Stimulated activated CD4-positive, alpha-beta T cell treated with anti-CD3 and anti-CD28 coated beads, Interleukin-2, amount 100 ng/mL, for 24 hours (primary cell): Measurements from ENCODE around the gene YRDC.

Source experiments
- DNase-seq, 2 donors: peaks; one replicate each; pipeline ENCODE4 v3.0.0-alpha.2; 2020

The YRDC gene, protein sequence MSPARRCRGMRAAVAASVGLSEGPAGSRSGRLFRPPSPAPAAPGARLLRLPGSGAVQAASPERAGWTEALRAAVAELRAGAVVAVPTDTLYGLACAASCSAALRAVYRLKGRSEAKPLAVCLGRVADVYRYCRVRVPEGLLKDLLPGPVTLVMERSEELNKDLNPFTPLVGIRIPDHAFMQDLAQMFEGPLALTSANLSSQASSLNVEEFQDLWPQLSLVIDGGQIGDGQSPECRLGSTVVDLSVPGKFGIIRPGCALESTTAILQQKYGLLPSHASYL

DNA sequence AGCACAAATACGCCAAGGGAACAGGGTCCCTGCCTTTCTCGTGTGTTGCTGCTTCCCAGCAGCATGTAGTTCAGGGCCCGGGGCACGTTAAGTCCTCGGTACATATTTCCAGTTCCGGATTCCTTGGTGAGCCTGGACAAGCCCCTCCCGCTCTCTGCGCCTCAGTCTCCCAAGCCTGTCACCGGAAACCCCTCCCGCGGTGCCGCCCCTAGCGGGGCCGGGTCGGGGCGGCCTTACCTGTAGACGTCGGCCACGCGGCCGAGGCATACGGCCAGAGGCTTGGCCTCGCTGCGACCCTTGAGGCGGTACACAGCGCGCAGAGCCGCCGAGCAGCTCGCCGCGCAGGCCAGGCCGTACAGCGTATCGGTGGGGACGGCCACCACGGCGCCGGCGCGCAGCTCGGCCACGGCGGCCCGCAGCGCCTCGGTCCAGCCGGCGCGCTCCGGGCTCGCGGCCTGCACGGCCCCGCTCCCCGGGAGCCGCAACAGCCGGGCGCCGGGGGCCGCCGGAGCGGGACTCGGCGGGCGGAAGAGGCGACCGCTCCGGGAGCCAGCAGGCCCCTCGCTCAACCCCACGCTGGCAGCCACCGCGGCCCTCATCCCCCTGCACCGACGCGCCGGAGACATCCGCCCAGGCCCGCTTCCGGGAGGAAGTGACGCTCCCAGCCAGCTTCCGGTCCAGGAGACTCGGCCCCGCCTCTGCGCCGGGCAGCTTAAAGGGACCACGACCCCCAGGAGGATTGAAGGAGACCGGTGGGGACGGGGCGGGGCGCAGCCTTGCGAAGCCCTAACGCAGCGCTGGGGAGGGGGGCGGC, at the start of gene YRDC, which contains the start of gene C1orf122:
YRDC (minus strand) TSS at position 654 of the 814 bp plus-strand sequence; CDS start at position 626, 28 bp downstream.
C1orf122 (plus strand) TSS at position 236 of the 814 bp plus-strand sequence. CDS start 615 bp downstream, outside the sequence.
- peak; percentile 95 to 96 for DNase-seq

DNA sequence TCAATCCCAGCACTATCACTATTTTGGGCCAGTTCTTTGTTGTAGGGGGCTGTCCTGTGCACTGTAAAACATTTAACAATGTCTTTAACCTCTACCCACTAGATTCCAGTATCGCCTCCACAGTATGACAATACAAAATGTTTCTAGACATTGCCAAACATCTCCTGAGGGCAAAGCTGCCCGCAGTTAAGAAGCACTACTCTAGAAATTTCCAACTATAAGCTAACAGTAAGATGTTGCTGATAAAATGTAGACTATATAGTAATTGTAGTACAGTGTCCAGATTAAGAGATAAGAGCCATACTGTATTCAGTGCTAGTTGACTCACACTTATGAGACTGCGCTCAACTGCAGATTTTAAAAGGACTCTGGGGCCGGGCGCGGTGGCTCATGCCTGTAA, 46.4 kb upstream of the YRDC start:
- DNase-seq = no peak

- no peak for DNase-seq
Measured at GRCh38 chr1:37853157-37853556, 45.1 kb upstream of the YRDC start.

DNA sequence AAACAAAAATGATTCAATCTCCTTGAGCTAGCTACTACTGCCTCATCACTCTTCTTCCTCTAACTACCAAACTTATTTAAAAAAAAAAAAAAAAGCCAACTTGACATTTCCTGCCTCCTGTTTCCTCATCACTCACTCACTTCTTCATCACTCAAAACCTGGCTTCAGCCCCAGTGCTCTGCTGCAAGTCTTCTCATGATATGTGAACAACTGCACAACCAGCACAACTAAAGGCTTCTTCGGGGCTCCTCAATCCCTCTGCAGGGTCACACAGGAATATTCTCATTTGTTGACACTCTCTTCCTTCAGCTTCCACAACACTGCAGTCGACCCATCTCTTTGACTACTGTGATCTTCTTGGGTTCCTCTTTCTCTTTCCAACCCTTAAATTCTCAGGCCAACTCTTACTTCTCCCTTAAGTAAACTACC, 43.8 kb upstream of the YRDC start:
- no peak for DNase-seq

- no peak for DNase-seq
Measured at GRCh38 chr1:37851262-37851661, 43.3 kb upstream of the YRDC start.

DNA sequence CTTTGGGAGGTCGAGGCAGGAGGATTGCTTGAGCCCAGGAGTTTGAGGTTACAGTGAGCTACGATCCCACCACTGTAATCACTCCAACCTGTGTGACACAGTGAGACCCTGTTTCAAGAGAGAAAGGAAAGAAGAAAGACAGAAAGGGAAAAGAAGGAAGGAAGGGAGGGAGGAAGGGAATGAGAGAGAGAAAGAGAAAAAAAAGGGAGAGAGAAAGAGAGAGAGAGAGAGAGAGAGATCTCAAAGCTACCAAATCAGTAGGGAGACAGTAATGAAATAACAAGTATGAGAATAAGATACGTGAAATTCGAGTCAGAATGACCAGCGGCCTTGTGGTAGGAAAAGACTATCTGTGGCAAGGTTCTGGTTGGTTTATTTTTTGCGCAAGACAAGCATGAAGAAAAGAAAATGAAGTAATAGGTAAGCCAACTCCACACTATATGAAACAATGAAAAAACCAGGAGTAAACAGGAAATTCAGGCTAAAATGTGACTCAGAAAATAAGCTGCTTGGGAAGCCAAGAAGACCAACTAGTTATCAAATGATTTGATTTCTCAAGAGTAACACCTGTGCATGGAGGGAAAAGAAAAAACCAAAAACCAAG, 42.4 kb upstream of the YRDC start:
- DNase-seq = no peak

- no peak for DNase-seq
Measured at GRCh38 chr1:37849480-37849879, 41.5 kb upstream of the YRDC start.

- DNase-seq = no peak
Measured at GRCh38 chr1:37846647-37847339, 38.8 kb upstream of the YRDC start.

GRCh38 chr1:37845786-37846185, 37.8 kb upstream of the YRDC start:
- DNase-seq = no peak

DNA sequence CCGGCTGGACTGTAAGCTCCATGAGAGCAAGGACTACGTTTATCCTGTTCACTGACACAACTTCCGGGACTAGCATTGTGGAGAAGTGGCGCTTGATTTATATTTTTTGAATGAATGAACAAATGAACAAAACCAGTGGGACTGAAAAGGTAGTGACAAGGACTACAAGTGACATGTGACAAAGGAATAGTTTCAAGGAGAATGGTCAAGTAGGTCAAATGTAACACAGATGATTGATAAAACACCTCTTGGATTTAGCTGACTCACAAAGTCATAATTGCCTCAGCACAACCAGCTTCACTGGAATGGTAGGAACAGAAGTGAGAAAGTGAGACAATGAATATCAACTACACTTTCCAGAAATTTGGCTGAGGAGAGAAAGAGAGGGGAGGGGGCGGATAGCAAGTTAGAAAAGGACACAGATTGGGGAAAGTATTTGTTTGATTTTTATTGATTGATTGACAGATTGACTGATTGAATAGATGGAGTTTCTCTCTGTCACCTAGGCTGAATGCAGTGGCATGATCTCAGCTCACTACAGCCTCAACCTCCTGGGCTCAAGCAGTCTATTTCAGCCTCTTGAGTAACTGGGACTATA, 37.1 kb upstream of the YRDC start:
- DNase-seq = no peak

- DNase-seq = no peak
Measured at GRCh38 chr1:37844536-37844935, 36.5 kb upstream of the YRDC start.

DNA sequence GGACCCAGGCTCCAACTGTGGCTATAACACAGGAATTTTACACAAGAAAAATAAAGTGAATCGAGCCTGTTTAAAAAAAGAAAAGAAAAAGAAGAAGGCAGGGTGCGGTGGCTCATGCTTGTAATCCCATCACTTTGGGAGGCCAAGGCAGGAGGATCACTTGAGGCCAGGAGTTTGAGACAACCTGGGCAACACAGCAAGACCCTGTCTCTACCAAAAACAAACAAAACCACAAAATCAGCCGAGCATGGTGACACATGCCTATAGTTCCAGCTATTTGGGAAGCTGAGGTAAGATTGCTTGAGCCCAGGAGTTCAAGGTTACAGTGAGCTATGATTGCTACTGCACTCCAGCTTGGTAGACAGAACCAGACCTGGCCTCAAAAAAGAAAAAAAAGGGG, 33.6 kb upstream of the YRDC start:
- DNase-seq = no peak

- no peak for DNase-seq
Measured at GRCh38 chr1:37840711-37841110, 32.7 kb upstream of the YRDC start.

DNA sequence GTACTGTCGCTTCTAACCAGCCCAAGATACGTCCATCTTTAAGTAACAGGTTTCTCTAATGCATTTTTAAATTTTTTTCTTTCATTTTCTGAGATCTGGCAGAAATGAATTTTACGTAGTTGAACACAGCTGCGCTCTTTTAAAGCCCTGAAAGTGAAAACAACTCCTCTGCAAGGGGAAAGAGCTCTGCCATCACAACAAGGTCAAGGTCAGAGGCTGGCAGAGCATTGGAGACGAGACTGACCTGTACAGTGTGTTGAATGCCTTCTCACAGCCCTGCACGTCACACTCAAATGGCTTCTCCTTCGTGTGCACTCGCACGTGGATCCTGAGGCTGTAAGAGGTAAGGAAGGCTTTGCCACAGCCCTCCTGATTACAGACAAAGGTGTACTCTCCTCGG, 31.7 kb upstream of the YRDC start:
- DNase-seq = no peak

- DNase-seq = no peak
Measured at GRCh38 chr1:37836788-37837187, 28.8 kb upstream of the YRDC start.

- no peak for DNase-seq
Measured at GRCh38 chr1:37831809-37832208, 23.8 kb upstream of the YRDC start.

DNA sequence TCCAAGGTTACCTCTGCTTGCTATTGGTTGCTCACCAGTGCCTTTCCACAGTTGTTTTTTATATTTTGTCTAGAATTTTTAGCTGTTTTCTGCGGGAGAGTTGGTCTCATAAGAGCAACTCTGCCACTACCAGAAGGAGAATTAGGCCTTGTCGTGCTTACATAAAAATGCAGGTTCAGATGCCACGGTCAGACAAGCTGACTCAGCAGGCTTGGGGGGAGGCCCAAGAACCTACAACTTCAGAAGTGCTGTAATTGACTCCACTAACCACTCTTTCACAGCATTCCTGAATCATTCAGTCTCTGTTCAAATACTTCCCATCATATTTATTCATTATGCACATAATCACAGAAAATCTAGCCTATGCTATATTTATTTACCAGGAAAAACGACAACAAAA, 23.1 kb upstream of the YRDC start:
- DNase-seq = no peak

DNA sequence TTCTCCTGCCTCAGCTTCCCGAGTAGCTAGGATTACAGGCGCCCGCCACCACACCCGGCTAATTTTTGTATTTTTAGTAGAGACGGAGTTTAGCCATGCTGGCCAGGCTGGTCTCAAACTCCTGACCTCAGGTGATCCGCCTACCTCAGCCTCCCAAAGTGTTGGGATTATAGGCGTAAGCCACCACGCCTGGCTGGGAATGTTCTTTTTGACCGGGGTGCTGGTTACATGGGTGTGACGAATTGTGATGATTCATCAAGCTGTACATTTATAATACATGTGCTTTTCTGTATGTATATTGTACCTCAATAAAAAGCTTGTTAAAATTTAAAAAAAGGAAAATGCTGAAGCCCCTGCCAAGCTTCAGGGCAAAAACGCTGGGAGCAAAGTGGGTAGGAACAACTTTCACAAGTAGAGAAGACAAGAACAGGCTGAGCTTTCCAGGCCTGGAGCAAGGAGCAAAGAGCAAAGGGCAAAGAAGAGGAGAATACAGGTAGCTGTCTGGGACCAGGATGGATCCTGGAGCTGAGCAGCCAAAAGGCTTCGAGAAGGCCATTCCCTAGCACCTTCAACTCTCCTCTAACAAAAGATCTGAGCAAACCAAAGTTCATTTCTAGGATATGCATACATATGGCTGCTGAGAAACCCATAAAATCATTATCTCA, 20.5 kb upstream of the YRDC start:
- DNase-seq = no peak

DNA sequence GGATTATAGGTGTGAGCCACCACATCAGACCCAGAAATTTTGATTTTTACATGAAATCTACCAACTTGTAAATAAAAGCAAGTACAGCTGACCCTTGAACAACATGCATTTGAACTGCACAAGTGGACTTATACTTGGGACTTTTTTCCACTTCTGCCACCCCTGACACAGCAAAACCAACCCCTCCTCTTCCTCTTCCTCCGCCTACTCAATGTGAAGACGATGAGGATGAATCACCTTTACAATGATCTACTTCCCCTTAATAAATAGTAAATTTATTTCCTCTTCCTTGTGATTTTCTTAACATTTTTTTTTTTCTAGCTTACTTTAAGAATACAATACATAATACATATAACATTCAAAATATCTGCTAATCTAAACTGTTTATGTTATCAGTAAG, 17.5 kb upstream of the YRDC start:
- no peak for DNase-seq

DNA sequence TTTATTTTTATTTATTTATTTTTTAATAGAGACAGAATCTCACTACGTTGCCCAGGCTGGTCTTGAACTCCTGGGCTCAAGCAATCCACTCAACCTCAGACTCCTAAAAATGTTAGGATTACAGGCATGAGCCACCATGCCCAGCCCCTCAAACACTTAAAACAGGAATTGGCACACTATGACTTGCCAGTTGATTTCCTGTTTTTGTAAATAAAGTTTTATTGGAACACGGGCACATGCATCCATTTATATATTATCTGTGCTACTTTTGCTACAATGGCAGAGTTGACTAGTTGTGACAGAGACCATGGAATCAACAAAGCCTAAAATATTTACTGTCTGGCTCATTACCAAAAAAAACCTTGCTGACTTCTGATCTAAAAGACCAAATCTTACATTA, 16.0 kb upstream of the YRDC start:
- no peak for DNase-seq

DNA sequence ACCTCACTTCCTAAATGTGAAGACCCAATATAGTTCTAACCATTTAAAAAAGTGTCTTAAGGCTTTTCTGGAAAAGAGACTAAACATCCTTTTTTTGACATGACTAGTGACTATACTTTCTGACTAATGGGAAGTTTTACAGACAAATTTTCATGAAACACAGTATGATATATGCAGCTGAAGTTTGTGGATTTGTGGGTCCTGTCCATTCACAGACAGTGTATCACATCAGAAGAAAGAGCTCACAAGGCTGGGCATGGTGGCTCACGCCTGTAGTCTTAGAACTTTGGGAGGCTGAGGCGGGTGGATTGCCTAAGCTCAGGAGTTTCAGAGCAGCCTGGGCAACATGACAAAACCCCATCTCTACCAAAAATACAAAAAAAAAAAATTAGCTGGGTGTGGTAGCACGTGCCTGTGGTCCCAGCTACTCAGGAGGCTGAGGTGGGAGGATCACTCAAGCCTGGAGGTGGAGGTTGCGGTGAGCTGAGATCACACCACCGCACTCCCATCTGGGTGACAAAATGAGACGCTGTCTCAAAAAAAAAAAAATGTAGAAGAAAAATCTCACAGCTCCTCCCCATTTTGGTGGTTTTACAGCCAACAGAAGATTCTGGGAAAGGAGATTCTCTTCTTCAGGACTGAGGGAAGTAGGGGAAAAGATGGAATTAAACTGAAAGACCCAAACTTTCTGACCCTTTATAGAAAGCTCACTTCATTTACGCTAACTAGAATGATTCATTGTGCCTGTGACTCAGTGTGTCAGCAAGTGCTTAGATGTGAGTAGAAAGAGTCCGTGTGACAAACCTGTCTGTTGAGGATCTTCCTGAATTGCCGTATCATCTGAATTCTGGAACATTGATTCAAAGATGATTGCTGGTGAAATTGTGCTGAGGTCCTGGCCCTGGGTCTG, 15.2 kb upstream of the YRDC start:
- DNase-seq = no peak
